HG02938 (cell line): ENCODE measurements around the gene IRF2BPL.

Experiments used
- ATAC-seq: cut with Tn5 transposase; IDR thresholded peaks from one replicate; pipeline ENCODE4 v1.9.1; 2021; ENCODE audit warnings: mild to moderate bottlenecking, moderate library complexity; ENCODE audit not compliant: unreplicated experiment

Gene IRF2BPL

GRCh38 chr14:77055306-77055705, 26.8 kb upstream of the IRF2BPL start:
- ATAC-seq: no peak

- ATAC-seq: no peak
These were observed 24.7 kb upstream of the IRF2BPL start for GRCh38 chr14:77053046-77053841.

- ATAC-seq: no peak
These were observed 24.0 kb upstream of the IRF2BPL start for GRCh38 chr14:77052281-77053044.

- no peak for ATAC-seq
These were observed 22.6 kb upstream of the IRF2BPL start for GRCh38 chr14:77051116-77051515.

GRCh38 chr14:77046721-77047120, 18.2 kb upstream of the IRF2BPL start:
- no peak for ATAC-seq

GRCh38 chr14:77045238-77046162, 17.0 kb upstream of the IRF2BPL start:
- no peak for ATAC-seq

- no peak for ATAC-seq
These were observed 16.3 kb upstream of the IRF2BPL start for GRCh38 chr14:77044783-77045237.

GRCh38 chr14:77043984-77044485, 15.5 kb upstream of the IRF2BPL start:
- ATAC-seq: no peak

GRCh38 chr14:77043177-77043983, 14.9 kb upstream of the IRF2BPL start:
- no peak for ATAC-seq

- no peak for ATAC-seq
These were observed 13.5 kb upstream of the IRF2BPL start for GRCh38 chr14:77041881-77042545.

GRCh38 chr14:77040741-77041653, 12.5 kb upstream of the IRF2BPL start:
- peak; percentile 16 for ATAC-seq

- ATAC-seq: peak; percentile 58
These were observed 11.7 kb upstream of the IRF2BPL start for GRCh38 chr14:77040059-77040740.

- peak; percentile 3 for ATAC-seq
These were observed 11.0 kb upstream of the IRF2BPL start for GRCh38 chr14:77039285-77040058.

GRCh38 chr14:77037938-77038568, 9.5 kb upstream of the IRF2BPL start:
- ATAC-seq: no peak

GRCh38 chr14:77037215-77037937, 8.9 kb upstream of the IRF2BPL start:
- no peak for ATAC-seq
